HG02852 (cell line): ENCODE results near the gene ZNF184.

Experiments
- ATAC-seq: cut with Tn5 transposase; IDR thresholded peaks from one replicate; pipeline ENCODE4 v1.9.1; 2021; ENCODE audit warnings: mild to moderate bottlenecking, moderate library complexity; ENCODE audit not compliant: unreplicated experiment

ZNF184 gene

GRCh38 chr6:27479319-27480182 lies 6.6 kb upstream of the ZNF184 start:
- peak; percentile 46 for ATAC-seq

DNA sequence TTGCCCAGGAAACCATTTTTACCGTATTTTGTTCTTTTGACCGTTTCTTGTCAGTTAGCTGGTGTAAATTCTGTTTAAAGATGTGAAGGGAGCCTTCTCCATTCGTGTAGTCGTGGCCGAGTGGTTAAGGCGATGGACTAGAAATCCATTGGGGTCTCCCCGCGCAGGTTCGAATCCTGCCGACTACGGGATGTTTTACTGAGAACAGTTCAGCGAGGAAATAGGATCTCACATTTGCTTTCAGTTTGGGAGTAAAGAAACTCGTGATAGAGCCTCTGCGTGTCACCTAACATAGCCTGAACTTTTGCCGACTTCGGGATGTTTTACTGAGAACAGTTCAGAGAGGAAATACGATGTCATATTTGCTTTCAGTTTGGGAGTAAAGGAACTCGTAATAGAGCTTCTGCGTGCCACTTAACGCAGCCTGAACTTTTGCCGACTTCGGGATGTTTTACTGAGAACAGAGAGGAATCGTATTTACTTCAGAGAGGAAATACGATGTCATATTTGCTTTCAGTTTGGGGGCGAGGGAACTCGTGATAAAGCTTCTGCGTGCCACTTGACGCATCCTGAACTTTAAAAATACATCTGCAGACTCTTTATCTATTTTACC lies 5.9 kb upstream of the ZNF184 start:
- ATAC-seq, result peak; percentile 62

DNA sequence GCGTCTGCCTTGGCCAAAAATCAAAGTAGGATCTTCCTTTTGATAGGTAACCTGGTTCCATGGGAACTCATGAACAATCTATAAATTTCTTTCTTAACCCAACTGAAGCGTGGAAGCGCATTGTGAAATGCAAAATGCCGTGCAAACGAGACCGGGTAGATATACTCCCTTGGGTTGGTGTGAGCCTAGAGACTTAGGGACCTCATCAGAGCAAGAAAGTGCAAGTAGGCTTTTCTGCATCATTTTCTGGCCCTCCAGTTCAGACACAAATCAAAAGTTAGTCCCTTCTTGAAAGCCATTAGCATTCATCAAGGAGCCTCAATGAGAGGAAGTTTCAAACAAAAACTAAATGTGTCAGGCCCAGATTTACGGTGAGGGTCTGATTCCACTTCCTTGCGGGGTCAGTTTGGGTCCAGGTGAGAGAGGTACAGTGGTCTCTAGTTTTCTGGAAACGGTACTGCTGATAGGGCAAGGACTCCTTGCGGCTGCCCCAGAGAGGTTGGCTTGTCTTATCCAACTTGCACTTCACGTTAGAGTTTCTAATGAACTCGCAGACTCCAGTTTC lies 5.3 kb upstream of the ZNF184 start:
- ATAC-seq, result peak; percentile 16

GRCh38 chr6:27477318-27478013 lies 4.6 kb upstream of the ZNF184 start:
- ATAC-seq, result no peak

DNA sequence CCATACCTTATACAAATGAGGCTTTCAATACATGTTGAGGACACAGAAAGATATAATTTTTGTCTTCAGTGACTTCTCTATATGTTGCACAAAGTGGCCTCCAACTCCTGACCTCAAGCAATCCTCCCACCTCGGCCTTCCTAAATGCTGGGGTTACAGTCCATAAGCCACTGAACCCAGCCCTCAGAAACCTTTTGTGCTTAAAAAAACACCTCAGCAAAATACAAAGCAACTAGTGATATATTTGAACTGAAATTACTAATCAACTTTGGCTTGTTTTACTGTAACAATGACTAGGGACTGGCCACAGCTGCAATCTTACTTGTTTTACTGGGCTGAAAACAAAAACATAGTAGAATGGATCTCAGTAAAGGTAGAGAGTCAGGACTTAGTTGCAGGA lies 3.2 kb upstream of the ZNF184 start:
- no peak for ATAC-seq

GRCh38 chr6:27474672-27475071 lies 1.8 kb upstream of the ZNF184 start:
- no peak for ATAC-seq

GRCh38 chr6:27474172-27474465 lies 1.2 kb upstream of the ZNF184 start:
- ATAC-seq, result no peak

GRCh38 chr6:27472182-27472616 lies 706 bp downstream of the ZNF184 start:
- peak; percentile 39 for ATAC-seq

- ATAC-seq, result no peak
Observed at GRCh38 chr6:27471365-27472115, 1.4 kb downstream of the ZNF184 start.

- ATAC-seq, result no peak
Observed at GRCh38 chr6:27470023-27470422, 2.9 kb downstream of the ZNF184 start.

- no peak for ATAC-seq
Observed at GRCh38 chr6:27468334-27468733, 4.6 kb downstream of the ZNF184 start.

- no peak for ATAC-seq
Observed at GRCh38 chr6:27452496-27452897, 20.4 kb downstream of the ZNF184 start.

DNA sequence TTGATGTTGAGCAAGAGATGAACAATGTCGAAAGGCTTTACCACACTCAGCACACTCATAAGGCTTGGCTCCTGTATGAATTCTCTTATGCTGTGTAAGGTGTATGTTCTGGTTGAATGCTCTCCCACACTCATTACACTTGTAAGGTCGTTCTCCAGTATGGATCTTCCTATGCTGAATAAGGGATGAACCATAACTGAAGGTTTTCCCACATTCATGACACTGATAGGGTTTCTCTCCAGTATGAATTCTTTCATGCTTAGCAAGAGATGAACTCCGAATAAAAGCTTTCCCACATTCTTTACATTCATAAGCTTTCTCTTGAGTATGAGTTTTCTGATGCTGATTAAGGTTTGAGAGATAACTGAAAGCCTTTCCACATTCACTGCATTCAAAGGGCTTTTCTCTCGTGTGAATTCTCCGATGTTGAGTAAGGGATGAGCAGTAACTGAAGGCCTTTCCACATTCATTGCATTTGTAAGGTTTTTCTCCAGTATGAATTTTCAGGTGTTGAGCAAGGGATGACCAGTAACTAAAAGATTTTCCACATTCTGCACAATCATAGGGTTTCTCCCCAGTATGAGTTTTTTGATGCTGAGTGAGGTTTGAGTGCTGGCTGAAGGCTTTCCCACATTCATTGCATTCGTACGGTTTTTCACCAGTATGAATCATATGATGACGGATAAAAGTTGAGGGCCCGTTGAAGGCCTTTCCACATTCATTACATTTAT lies 21.1 kb downstream of the ZNF184 start:
- ATAC-seq, result no peak

DNA sequence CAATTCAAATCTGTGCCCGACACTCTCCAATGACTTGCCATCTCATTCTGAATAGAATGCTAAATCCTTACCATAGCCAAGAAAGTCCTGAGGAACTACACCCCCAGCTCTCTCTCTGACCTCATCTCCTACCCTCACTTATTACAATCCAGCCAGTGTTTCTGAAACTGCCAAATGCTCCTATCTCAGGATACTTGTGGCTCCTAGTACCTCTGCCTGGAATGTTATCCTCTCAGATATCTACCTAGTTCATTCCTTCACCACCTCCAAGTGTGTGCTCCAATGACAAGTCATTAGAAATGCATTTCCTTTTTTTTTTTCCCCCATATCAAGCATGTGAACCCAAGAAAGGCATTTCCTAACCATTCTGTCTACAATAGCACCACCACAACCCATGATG lies 24.4 kb downstream of the ZNF184 start:
- ATAC-seq, result no peak

DNA sequence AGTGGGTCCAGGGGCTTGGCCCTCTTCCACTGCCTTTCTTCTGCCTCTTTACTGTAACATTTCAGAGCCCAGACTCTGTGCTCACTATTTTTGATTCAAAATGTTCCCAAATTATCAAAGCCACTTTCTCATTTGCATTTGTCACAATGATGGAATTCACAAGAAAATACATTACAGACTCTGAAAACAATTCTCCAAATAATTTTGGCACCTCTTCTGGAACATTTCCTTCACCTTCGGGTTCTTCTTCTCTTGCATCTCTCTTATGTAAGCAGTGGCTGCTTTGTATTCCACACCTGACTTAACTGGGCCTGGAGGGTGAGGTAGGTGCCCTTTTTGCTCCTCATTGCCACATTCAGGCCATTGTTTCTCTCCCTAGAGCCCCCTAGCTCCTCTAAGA lies 30.0 kb downstream of the ZNF184 start:
- no peak for ATAC-seq

DNA sequence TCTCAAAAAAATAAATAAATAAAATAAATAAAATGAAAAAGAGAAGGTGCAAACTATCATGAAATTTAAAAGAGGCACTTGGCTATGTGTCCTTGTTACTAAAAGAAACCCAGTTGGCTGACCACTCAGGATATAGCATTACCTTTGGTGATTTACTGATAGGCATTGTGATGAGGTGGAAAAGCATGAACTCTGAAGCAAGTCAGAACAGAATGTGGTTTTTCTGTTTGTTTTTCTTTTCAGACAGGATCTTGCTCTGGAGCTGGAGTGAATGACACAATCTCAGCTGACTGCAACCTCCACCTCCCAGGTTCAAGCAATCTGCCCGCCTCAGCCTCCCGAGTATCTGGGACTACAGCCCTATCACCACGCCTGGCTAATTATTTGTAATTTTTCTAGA lies 31.9 kb downstream of the ZNF184 start:
- ATAC-seq, result no peak

DNA sequence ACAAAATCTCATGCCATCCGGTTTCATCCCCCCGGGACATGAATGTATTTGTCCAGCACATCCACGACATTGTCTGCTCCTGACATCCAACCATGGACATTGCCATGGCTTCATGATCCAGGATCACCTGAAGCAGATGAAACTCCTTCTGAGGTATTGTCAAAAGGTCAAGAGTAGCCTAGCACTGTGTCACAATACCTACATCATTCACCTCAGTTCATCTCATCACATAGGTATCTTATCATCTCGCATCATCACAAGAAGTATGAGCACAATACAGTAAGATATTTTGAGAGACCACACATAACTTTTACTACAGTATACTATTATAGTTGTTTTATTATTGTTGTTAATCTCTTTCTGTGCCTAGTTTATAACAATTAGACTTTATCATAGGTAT lies 33.5 kb downstream of the ZNF184 start:
- ATAC-seq, result no peak

- ATAC-seq, result no peak
Observed at GRCh38 chr6:27433714-27434113, 39.2 kb downstream of the ZNF184 start.

- no peak for ATAC-seq
Observed at GRCh38 chr6:27428966-27429365, 43.9 kb downstream of the ZNF184 start.

DNA sequence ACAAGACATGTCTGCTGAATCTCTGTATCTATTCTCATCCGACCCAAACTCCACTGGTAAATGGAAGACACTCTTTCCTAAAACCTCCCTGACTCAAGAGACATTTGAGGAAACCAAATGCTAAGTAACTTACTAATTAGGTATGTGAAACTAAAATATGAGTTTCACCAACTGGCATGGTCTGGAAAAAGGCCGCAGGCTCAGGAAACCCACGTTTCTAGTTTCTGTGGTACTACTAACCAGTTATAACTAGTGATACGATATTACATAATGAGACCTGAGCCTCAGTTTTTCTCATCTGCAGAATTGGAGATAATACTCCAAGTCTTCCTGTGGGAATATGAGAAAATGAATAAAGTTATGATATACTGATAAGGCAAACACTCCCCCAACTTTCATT lies 44.4 kb downstream of the ZNF184 start:
- no peak for ATAC-seq
